K562 (cell line): ENCODE data around the gene PCK1.

Experiments
- CBX2 ChIP-seq: fragments of 200-600 bp; sonication (generic); IDR thresholded peaks from one replicate; pipeline ENCODE4 v1.6.1; 2012; ENCODE audit warnings: mild to moderate bottlenecking, low read length, inconsistent platforms; ENCODE audit not compliant: insufficient read depth, poor library complexity, severe bottlenecking
- CTCF ChIP-seq, 3 experiments: IDR thresholded peaks in 2 of 3; conservative IDR thresholded peaks in 1 of 3; 2 replicates each; pipeline ENCODE4 v1.5.1; 2011 to 2012; ENCODE audit warnings: low read length in 3 of 3, mild to moderate bottlenecking in 3 of 3, control low read depth in 2 of 3, improper control_type of control experiment in 1 of 3, inconsistent platforms in 1 of 3, low read depth in 1 of 3, mixed read lengths in 1 of 3, moderate library complexity in 1 of 3; ENCODE audit not compliant: insufficient read depth in 2 of 3
- ETS1 ChIP-seq: conservative IDR thresholded peaks from 2 replicates; pipeline ENCODE4 v1.6.1; 2011; ENCODE audit warnings: low read depth, mild to moderate bottlenecking, low read length; ENCODE audit not compliant: control insufficient read depth
- JUNB ChIP-seq: fragments of 450-650 bp; formaldehyde crosslinking; conservative IDR thresholded peaks from 2 replicates; pipeline ENCODE4 v1.4.0; 2020; ENCODE audit warnings: mild to moderate bottlenecking
- MAFG ChIP-seq: fragments of 450-650 bp; conservative IDR thresholded peaks from 2 replicates; pipeline ENCODE4 v1.6.1; 2016; ENCODE audit warnings: missing genetic modification characterization, missing compliant biosample characterization
- MECOM ChIP-seq: fragments of 250-450 bp; sonication (Bioruptor Pico); IDR thresholded peaks from 2 replicates; pipeline ENCODE4 v1.8.0; 2022; ENCODE audit warnings: inconsistent platforms
- MEF2D ChIP-seq: conservative IDR thresholded peaks from 2 replicates; pipeline ENCODE4 v1.6.1; 2016; ENCODE audit warnings: low read depth, missing genetic modification characterization, missing compliant biosample characterization
- MEIS2 ChIP-seq: fragments of 450-650 bp; IDR thresholded peaks from 2 replicates; pipeline ENCODE4 v1.6.1; 2014; ENCODE audit warnings: mild to moderate bottlenecking; ENCODE audit not compliant: partially characterized antibody
- RAD21 ChIP-seq, 2 experiments: fragments of 250-450 bp in 1 of 2; fragments of 450-650 bp in 1 of 2; sonication (Bioruptor Pico) in 1 of 2; formaldehyde crosslinking in 1 of 2; IDR thresholded peaks in 1 of 2; conservative IDR thresholded peaks in 1 of 2; 2 replicates each; pipeline versions ENCODE4 v1.4.0 to v1.8.0; 2020 to 2022; ENCODE audit warnings: mild to moderate bottlenecking in 2 of 2, moderate library complexity in 1 of 2
- TAF1 ChIP-seq: IDR thresholded peaks from 2 replicates; pipeline ENCODE4 v1.6.1; 2011; ENCODE audit warnings: mild to moderate bottlenecking, low read length, moderate library complexity; ENCODE audit not compliant: insufficient read depth, control insufficient read depth, severe bottlenecking; ENCODE audit errors: extremely low read depth
- ZC3H4 ChIP-seq: sonication (generic); formaldehyde crosslinking; IDR thresholded peaks from 2 replicates; pipeline ENCODE4 v1.9.0; 2021; ENCODE audit warnings: missing genetic modification reagents, borderline replicate concordance
- ZNF507 ChIP-seq: conservative IDR thresholded peaks from 2 replicates; pipeline ENCODE4 v1.6.1; 2017; ENCODE audit warnings: missing genetic modification characterization, missing compliant biosample characterization
- ZNF766 ChIP-seq: fragments of 200-800 bp; sonication (Bioruptor generic); conservative IDR thresholded peaks from 2 replicates; pipeline ENCODE4 v1.6.1; 2016; ENCODE audit warnings: missing genetic modification characterization, missing compliant biosample characterization

GRCh38 chr20:57596998-57597939, 36.4 kb downstream of the PCK1 start:
- TF ChIP-seq ETS1 (no peak), MEF2D (tag) (no peak), CTCF (IDR thresholded peaks at IDR 0.05 in 2 of 3, conservative IDR thresholded peaks at IDR 0.05 in 1 of 3; ENCODE audit: insufficient read depth in 2 of 3, low read depth in 1 of 3, low read length in 3 of 3) (peak; percentile 82 to 95 (median 83)), RAD21 (CRISPR knock-in tag; conservative IDR thresholded peaks at IDR 0.05 in 1 of 2, IDR thresholded peaks at IDR 0.05 in 1 of 2) (peak; percentile 87 to 89), MAFG (tag) (no peak), CBX2 (no peak), MECOM (CRISPR knock-in tag) (no peak), ZNF766 (CRISPR knock-in tag) (no peak), ZNF507 (no peak), TAF1 (no peak), ZC3H4 (no peak), MEIS2 (peak; percentile 50), JUNB (CRISPR knock-in tag) (no peak)
